Right ventricle myocardium inferior (tissue), 1 donor: Measurements from ENCODE around the gene ARHGAP15. TPM values are rescaled to one million over a fixed set of nuclear protein-coding genes. Genes with fewer than 3 reads are reported as not detected.

Experiments
- ATAC-seq: fragments of 200-7000 bp; cut with Tn5 transposase; one replicate; pipeline ENCODE4 v1.9.1; 2020; ENCODE audit warnings: mild to moderate bottlenecking, moderate library complexity
- DNase-seq: peaks from one replicate; pipeline ENCODE4 v3.0.0; 2021; ENCODE audit errors: missing footprints
- intact Hi-C: fragments of 100-400 bp; cut with DNase I; formaldehyde crosslinking; loops from one replicate; pipeline ENCODE4 v1.11.0; 2022
- total RNA-seq: library from RNA; stranded (reverse); fragmentation: NEBNext Ultra II Directional; extraction: Animal tissue kit (Norgen Biotek cat#: 25700); gene quantifications from one replicate; pipeline ENCODE4 v1.2.1, GENCODE V29; 2021
- donor health status: DM: no; HTN: yes; CAD: no; lungs with severe emphysema.

Gene ARHGAP15
- total RNA-seq, 1 donor from 2014 or later, result 4.2 TPM

GRCh38 chr2:143204062-143204461 is 74.8 kb downstream of the ARHGAP15 start:
- intact Hi-C loops, result no loop called here
- ATAC-seq, result no peak
- no peak for DNase-seq

GRCh38 chr2:143205106-143205764 is 76.0 kb downstream of the ARHGAP15 start:
- DNase-seq, result no peak
- intact Hi-C loops, result no loop called here
- no peak for ATAC-seq

GRCh38 chr2:143209570-143210445 is 80.6 kb downstream of the ARHGAP15 start:
- intact Hi-C loops, result no loop called here
- ATAC-seq (no peak), DNase-seq (no peak)

- ATAC-seq (no peak), DNase-seq (no peak)
- intact Hi-C loops, result no loop called here
These were observed 81.2 kb downstream of the ARHGAP15 start for GRCh38 chr2:143210446-143210819.

- intact Hi-C loops, result no loop called here
- DNase-seq (no peak), ATAC-seq (no peak)
These were observed 88.4 kb downstream of the ARHGAP15 start for GRCh38 chr2:143217512-143218115.

- DNase-seq (no peak), ATAC-seq (no peak)
- intact Hi-C loops, result no loop called here
These were observed 89.4 kb downstream of the ARHGAP15 start for GRCh38 chr2:143218621-143219020.

GRCh38 chr2:143219266-143219665 is 90.0 kb downstream of the ARHGAP15 start:
- DNase-seq (no peak), ATAC-seq (no peak)
- intact Hi-C loops, result no loop called here

- no peak for ATAC-seq
- DNase-seq, result no peak
- intact Hi-C loops, result no loop called here
These were observed 94.3 kb downstream of the ARHGAP15 start for GRCh38 chr2:143223556-143223955.

- intact Hi-C loops, result no loop called here
- DNase-seq (no peak), ATAC-seq (no peak)
These were observed 96.7 kb downstream of the ARHGAP15 start for GRCh38 chr2:143225931-143226330.

GRCh38 chr2:143226714-143227541 is 97.7 kb downstream of the ARHGAP15 start:
- DNase-seq, result no peak
- ATAC-seq, result no peak
- intact Hi-C loops, result no loop called here

GRCh38 chr2:143229411-143229810 is 100.2 kb downstream of the ARHGAP15 start:
- no peak for ATAC-seq
- intact Hi-C loops, result no loop called here
- no peak for DNase-seq

GRCh38 chr2:143229952-143230351 is 100.7 kb downstream of the ARHGAP15 start:
- DNase-seq (no peak), ATAC-seq (no peak)
- intact Hi-C loops, result no loop called here

- no peak for ATAC-seq
- no peak for DNase-seq
- intact Hi-C loops, result no loop called here
These were observed 101.5 kb downstream of the ARHGAP15 start for GRCh38 chr2:143230506-143231253.

GRCh38 chr2:143231254-143231645 is 102.0 kb downstream of the ARHGAP15 start:
- intact Hi-C loops, result no loop called here
- ATAC-seq (no peak), DNase-seq (no peak)

- no peak for ATAC-seq
- no peak for DNase-seq
- intact Hi-C loops, result no loop called here
These were observed 108.0 kb downstream of the ARHGAP15 start for GRCh38 chr2:143237146-143237777.

GRCh38 chr2:143241403-143242088 is 112.3 kb downstream of the ARHGAP15 start:
- intact Hi-C loops, result no loop called here
- no peak for DNase-seq
- ATAC-seq, result no peak

- ATAC-seq (no peak), DNase-seq (no peak)
- intact Hi-C loops, result no loop called here
These were observed 117.0 kb downstream of the ARHGAP15 start for GRCh38 chr2:143246246-143246645.
